MG63 (cell line): Measurements from ENCODE around the gene VAMP5. TPM values are rescaled to one million over a fixed set of nuclear protein-coding genes. Genes with fewer than 3 reads are reported as not detected.

ENCODE experiments used
- DNase-seq: peaks from one replicate; pipeline ENCODE4 v3.0.0-alpha.2; 2020
- H3K27me3 ChIP-seq: fragments of 250-450 bp; sonication (Bioruptor Pico); 2 replicates; pipeline ENCODE4 v1.5.1; 2020; ENCODE audit warnings: mild to moderate bottlenecking, moderate library complexity
- H3K36me3 ChIP-seq: fragments of 250-450 bp; sonication (Bioruptor Pico); 2 replicates; pipeline ENCODE4 v1.5.1; 2020; ENCODE audit warnings: mild to moderate bottlenecking, moderate library complexity
- H3K4me3 ChIP-seq: fragments of 250-450 bp; sonication (Bioruptor Pico); 2 replicates; pipeline ENCODE4 v1.5.1; 2020; ENCODE audit warnings: mild to moderate bottlenecking, moderate library complexity
- H3K9me3 ChIP-seq: fragments of 250-450 bp; sonication (Bioruptor Pico); 2 replicates; pipeline ENCODE4 v1.5.1; 2020; ENCODE audit warnings: mild to moderate bottlenecking, moderate library complexity
- total RNA-seq: library from RNA; depleted of rRNA; stranded (reverse); fragments of >200 nt; shearing (Covaris generic); gene quantifications from 2 replicates; pipeline ENCODE4 v1.2.3, GENCODE V29; 2014; ENCODE audit warnings: low replicate concordance

The VAMP5 gene
- total RNA-seq, 1 experiment from 2014 or later: 76.7 TPM

DNA sequence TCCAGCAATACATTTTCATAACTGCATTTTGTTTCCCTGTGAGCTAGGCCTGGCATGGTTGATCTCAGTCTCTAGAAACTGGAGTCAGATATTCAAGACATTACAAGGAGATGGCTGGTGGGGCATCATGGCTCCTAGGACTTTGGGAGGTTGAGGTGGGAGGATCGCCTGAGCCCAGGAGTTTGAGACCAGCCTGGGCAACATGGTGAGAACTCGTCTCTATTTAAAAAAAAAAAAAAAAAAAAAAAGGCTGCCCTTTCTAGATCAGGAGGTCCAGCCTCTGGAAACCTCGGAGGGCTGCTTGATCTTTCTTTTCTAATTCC is 7.2 kb upstream of the VAMP5 start:
- no peak for DNase-seq
- no peaks in the 10 kb centered on the region for H3K9me3 ChIP-seq
- H3K27me3 ChIP-seq: no peaks in the 10 kb centered on the region
- H3K4me3 ChIP-seq: no peak overlapping the region
- no peaks in the 10 kb centered on the region for H3K36me3 ChIP-seq

DNA sequence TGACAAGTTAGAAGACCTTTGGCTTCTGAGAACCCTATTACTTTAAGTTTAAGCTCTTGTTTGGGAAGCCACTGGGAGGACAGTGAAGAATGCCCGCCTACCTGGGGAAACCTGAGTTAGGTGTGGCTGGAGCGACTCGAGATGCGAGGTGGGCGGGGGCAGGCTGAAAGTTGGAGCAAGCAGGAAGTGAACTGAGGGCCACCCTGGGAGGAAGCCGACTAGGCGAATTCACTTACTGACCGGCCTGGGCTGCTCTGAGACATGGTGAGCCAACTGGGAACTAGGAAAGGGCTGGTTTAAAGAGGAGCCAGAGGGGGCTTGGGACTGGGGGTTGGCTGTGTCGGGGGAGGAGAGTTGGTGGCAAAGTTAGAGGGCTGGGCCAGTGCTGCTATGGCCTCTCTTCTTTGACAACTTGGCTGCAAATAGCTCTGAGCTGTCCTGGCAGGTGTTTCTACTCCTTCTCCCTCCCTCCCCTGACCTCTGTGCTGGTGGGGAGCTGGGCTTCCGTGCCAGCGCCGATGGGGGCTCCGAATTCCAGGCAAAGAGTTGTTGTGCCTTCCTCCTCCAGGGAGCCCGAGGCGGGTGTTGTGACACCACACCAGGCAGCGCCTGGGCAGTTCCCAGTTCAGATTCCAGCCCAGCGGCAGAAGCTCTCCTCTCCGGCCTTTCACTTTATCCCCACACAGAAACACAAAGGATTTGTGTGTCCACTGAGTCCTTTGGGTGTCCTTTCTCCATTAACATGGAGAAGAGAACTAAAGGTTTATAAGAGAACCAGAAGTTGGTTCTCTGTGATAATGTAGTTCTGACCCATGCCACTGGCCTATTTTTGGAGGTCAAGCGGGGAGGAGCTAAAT is 6.6 kb upstream of the VAMP5 start, which contains the start of gene VAMP8:
VAMP8 (plus strand) TSS at position 201 of the 857 bp plus-strand sequence; CDS start at position 262, 61 bp downstream.
- no peak for DNase-seq
- Histone ChIP-seq H3K27me3 (no peaks in the 10 kb centered on the region), H3K36me3 (no peaks in the 10 kb centered on the region), H3K4me3 (no peak within 1 kb of the TSS), H3K9me3 (no peaks in the 10 kb centered on the region)

DNA sequence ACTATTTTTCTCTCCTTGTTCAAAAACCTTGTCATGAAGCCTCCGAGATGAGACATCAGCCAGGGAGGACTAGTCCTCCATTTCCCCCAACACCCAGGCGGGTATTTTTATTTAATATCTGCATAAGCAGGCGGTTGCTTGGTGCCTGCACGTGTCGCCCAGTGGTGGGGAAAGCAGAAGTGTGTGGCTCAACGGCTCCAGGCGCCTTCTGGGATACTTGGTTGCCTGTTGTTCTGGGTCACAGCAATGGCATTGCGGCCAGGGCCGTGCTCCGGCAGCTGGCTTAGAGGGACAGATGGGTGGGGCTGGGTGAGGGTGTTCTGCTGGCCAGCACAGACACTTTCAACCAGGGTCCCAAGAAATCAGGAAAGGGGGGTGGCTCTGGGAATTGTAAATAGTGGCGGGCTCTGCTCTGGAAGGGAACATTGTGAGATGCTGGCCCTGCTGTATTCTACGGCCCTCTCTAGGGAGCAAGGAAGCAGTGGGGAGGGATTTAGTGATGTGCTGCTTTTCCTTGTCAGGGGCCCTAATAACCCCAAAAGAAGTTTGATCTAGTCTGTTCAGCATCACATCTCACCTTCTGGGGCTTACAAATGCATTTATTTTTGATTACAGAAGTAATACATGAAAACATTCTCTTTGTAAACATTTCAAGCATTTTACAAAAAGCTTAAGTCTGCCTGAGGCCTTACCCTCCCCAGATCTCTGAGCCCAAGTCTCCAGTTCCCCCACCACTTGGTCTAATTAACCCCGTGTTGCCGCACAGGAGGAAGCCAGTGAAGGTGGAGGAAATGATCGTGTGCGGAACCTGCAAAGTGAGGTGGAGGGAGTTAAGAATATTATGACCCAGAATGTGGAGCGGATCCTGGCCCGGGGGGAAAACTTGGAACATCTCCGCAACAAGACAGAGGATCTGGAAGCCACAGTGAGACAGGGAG is 5.7 kb upstream of the VAMP5 start:
- Histone ChIP-seq H3K4me3 (no peak overlapping the region), H3K36me3 (no peaks in the 10 kb centered on the region), H3K9me3 (no peaks in the 10 kb centered on the region), H3K27me3 (no peaks in the 10 kb centered on the region)
- DNase-seq: no peak

DNA sequence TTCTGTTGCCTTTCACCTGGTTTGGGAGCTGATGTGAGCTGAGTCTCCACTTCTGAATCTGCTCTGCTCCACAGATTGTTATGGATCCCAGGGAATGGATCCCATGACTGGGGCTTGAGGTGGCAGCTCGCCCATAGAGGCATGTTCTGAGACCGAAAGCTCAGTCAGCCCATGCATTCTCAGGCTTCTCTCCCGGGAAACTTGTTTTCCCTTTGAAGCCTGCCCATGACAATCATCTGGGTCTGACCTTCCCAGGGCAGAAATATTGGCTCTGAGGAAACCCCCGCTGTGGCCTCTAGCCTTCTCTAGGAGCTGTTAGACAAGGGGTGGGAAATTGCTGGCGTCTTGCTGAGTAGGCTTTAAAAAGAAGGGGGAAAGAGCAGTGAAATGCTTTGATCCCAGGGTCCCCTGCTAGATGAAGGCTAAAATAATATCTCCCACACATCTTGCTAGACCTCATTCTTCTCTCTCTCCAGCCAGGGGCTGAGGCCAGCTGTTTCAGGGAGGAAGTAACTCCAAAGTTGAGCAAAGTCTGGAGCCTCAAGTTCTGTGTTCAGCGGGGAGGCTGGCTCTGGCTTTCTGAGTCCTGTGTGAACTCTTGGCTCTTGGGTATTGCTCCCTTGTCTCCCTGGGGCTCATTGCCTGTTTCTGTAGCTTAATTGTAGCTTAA is 4.8 kb upstream of the VAMP5 start:
- Histone ChIP-seq H3K9me3 (no peaks in the 10 kb centered on the region), H3K36me3 (no peaks in the 10 kb centered on the region), H3K27me3 (no peaks in the 10 kb centered on the region), H3K4me3 (no peak overlapping the region)
- no peak for DNase-seq

DNA sequence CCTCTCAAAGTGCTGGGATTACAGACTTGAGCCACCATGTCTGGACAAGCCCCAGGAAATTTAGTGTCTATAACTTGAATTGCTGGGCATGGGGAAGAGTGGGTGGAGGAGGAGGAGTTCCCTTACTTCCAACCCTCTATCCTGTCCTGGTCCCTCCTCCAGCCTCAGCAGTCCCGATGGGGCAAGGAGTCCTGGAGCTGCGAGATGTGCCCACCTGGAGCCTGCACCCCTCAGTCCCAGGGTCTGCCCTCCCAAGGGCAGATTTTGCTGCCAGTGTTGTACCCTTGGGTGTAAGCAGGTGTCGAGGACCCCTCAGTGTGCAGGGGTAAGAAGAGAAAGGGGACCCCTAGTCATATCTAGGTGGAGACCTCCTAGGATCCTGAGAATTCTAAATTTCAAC is 4.0 kb upstream of the VAMP5 start:
- no peak for DNase-seq
- Histone ChIP-seq H3K9me3 (no peaks in the 10 kb centered on the region), H3K4me3 (no peak overlapping the region), H3K27me3 (no peaks in the 10 kb centered on the region), H3K36me3 (no peaks in the 10 kb centered on the region)

DNA sequence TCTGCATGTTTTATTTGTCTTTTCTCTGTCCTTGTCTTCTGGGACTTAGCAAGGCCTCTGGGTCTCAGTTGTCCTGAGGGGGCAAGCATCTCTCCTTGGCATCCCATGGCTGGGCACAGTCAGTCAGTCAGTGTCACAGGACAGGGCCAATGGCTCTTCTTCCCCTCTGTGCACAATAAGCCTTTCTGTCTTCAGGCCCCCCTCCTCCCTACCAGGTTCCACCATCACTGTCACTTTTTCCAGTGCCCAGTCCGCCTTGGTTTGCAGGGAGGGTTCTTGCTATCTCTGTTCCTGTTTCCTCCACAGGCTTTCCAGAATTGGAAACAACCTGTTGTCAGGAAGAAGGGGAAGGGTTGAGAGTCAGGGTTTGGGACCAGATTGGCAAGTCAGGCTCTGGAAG is 1.7 kb upstream of the VAMP5 start:
- H3K9me3 ChIP-seq: no peaks in the 10 kb centered on the region
- H3K36me3 ChIP-seq: no peaks in the 10 kb centered on the region
- no peaks in the 10 kb centered on the region for H3K27me3 ChIP-seq
- DNase-seq: no peak
- no peak overlapping the region for H3K4me3 ChIP-seq

DNA sequence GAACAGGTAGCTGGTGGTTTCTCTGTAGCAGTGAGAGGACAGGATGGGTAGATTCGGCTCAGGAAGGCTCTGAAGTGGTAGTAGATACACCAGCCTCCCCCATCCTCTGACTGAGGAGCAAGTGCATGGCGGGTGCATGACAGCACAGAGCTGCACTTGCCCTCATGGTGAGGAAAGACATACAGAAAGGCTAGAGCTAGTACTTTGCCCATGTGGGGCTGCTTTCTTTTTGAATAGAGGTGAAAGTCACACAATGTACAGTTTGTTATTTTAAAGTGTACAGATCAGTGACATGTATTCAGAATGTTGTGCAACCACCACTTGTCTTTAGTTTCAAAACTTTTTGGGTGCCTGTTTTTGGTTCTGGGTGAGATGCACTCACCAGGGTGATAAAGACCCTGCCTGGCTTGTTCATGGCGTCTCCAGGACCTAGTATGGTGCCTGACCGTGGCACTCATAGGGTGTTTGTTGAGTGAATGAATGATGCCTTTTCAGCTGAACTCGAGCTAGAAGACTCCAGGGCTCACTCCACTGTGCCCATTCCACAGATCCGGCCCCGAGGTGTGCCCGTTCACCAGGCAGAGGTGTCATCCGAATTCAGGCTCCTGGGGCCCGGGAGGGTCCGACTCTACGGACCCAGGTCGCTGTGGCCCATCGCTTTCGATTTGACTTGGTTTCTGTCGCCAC is 421 bp upstream of the VAMP5 start:
- Histone ChIP-seq H3K4me3 (peak overlapping the region; percentile 52), H3K27me3 (no peaks in the 10 kb centered on the region), H3K36me3 (no peaks in the 10 kb centered on the region), H3K9me3 (no peaks in the 10 kb centered on the region)
- no peak for DNase-seq

DNA sequence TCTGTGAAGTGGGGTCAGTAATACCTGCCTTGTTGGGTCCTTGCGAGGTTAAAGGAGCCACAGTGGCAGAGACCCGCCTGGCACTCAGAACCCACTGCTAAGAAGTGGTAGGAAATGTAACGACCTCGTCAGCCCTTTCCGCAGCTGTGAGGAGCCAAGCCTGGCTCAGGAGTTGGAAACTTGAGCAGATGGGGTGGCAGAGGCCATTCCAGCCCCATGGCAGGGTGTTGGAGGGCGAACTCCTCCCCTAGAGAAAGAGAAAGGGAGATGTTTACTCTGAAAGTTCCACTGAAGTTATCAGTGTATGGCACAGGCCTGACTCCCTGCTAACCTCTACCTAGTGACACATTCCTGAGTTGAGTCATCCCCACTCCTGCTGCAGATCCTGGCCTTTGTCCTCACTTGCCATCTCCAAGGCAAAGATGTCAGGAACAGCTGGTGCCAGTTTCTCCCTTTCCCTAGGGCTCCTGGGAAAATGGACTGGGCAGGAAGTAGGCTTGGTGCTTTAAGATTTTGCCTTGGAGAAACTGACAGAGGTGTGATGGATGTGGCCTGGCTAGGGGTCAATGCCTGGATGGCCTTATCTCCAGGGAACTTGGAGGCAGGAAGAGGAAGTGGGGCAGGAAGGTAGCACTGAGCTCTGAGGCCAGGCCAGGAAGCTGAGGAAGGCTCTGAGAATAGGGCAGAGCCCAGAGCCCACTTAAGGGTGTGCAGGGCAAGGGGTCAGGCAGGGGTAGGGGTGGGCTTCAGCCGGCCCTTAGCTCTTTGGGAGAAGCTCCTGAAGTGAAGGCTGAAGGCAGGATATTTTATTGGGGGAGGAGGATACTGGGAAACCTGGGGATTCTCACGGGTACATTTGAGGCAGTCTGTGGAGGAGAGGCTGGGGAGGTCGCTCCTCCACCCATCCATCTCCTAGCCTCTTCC is 888 bp downstream of the VAMP5 start:
- no peaks in the 10 kb centered on the region for H3K9me3 ChIP-seq
- peak overlapping the region; percentile 52 for H3K4me3 ChIP-seq
- no peaks in the 10 kb centered on the region for H3K36me3 ChIP-seq
- DNase-seq: peak; percentile 76
- no peaks in the 10 kb centered on the region for H3K27me3 ChIP-seq

DNA sequence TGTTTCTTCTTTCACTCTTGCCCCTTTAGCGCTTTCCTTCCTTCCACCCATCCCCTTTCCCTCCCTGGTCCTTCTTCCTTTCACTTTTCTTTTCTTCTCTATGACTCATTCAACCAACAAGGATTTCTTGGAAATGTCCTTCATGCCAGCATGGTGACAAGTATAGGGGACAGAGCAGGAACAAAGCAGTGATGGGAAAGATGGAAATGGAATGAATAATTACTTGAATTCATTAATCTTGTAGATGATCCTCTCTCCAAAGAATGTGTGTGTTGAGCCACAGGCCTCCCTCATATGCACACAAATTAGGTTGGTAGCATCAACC is 1.5 kb downstream of the VAMP5 start:
- no peaks in the 10 kb centered on the region for H3K36me3 ChIP-seq
- DNase-seq: no peak
- no peak overlapping the region for H3K4me3 ChIP-seq
- no peaks in the 10 kb centered on the region for H3K9me3 ChIP-seq
- H3K27me3 ChIP-seq: no peaks in the 10 kb centered on the region

DNA sequence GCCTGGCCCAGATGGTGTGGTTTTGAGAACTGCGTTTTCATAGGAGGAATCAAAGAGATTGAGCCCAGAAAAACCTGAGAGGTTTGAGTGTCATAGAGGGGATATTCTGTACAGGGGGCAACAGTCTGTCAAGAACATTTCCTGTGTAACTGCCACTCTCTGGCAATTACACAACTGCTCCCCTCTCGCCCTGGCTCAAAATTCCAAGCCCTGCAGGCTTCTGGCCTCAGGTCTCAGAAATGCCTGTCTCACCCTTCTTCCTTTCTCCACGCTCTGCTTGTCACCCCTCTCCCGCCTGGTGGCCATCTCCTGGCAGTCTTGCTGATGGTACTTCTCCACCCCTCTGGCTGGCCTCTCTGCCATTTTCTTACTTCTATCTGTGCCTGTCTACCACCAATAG is 4.0 kb downstream of the VAMP5 start:
- H3K27me3 ChIP-seq: no peaks in the 10 kb centered on the region
- no peak overlapping the region for H3K4me3 ChIP-seq
- DNase-seq: no peak
- H3K9me3 ChIP-seq: no peaks in the 10 kb centered on the region
- H3K36me3 ChIP-seq: no peaks in the 10 kb centered on the region

DNA sequence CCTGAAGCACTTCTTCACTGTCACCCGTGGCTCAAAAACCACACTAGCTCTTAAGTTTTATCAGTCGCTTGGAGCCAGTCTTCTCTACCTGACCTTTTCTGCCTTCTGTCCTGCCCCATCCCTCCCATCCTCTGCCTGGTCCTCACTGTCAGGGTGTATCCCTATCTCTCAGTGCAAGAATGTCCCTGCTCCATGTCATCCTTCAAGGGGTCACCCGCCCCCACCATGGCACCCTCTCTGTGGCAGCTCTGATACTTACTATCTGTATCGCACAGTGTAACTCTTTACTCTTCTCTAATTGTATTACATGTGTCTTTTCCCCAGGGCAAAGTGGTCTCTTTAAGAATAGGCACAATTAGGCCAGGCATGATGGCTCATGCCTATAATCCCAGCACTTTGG is 4.4 kb downstream of the VAMP5 start:
- H3K27me3 ChIP-seq: no peaks in the 10 kb centered on the region
- H3K4me3 ChIP-seq: no peak overlapping the region
- no peaks in the 10 kb centered on the region for H3K36me3 ChIP-seq
- no peaks in the 10 kb centered on the region for H3K9me3 ChIP-seq
- no peak for DNase-seq

DNA sequence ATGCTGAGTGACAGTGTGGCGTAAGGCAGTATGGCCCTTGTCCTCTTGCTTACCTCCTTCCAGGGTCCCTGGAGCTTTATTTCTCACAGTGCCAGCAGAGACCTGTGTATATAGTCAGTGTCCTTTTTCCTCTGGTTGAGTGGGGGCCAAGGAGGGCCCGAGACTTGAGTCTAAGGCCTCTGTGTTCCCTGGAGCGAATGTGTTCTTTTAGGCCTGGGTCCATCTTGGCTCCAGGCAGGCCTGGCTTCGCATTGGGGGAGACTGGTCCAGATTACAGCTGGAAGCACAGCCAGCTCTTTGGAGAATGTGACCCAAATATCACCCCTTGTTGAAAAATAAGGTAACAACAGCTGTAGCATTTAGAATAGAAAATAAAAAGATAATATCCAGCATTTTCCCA is 5.0 kb downstream of the VAMP5 start:
- DNase-seq: no peak
- H3K4me3 ChIP-seq: no peak overlapping the region
- H3K27me3 ChIP-seq: no peaks in the 10 kb centered on the region
- H3K36me3 ChIP-seq: no peaks in the 10 kb centered on the region
- H3K9me3 ChIP-seq: no peaks in the 10 kb centered on the region

DNA sequence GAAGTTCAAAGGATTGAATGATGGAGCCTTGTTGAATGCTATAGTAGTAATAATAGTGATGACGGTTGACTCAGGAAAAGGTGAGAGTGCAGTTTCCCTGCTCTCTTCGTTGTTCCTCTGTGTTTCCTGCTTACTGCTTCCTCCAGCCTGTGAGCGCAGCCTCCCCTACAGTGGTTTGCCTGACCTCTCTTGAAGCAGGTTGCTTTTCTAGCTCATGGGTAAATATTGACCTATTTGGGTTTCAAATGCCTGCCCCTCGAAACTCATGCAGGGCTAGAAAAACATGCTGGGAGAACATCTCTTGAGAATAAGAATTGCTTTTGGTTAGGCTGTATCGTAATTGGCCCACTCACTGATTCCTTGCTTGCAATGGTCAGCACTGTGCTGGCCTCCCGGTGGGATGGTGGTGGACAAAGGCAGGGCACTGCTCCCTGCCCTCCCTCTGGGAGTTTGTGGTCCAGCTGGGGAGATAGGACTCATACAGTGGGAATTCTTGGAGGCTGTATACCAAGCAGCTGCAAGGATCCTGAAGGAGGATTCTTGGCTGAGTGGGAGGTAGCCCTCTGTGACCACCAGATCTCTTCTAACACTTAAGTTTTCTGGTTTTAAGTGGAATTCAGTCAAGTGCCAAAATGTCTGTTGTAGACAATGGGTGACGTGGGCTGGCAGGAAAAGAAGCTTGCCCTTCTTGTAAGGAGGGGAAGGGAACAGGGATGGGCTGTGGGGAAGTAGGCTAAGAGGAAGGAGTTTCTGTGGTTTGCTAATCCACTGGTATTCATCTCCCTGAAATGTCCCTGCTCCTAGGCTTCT is 6.0 kb downstream of the VAMP5 start:
- Histone ChIP-seq H3K9me3 (no peaks in the 10 kb centered on the region), H3K4me3 (no peak overlapping the region), H3K27me3 (no peaks in the 10 kb centered on the region), H3K36me3 (no peaks in the 10 kb centered on the region)
- DNase-seq: peak; percentile 52

DNA sequence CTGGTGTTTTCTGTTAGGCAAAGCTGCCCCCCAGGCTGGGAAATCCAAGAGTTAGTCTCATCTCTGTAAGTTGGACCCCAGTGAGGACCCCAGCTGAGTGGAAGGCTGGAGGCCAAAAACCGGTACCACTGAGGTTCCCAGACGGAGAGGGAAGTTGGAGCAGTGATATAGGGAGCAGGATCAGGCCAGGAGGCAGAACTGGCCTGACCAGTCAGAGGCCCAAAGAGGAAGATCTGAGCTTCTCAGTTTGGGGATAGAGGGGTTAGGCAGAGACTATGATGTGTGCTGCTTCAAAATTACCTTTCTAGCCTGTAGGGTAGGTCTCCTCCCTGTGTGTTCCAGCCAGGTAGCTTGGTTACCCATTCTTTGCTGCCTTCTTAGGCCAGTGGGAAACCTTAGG is 6.7 kb downstream of the VAMP5 start:
- no peaks in the 10 kb centered on the region for H3K27me3 ChIP-seq
- H3K9me3 ChIP-seq: no peaks in the 10 kb centered on the region
- no peaks in the 10 kb centered on the region for H3K36me3 ChIP-seq
- DNase-seq: no peak
- H3K4me3 ChIP-seq: no peak overlapping the region

DNA sequence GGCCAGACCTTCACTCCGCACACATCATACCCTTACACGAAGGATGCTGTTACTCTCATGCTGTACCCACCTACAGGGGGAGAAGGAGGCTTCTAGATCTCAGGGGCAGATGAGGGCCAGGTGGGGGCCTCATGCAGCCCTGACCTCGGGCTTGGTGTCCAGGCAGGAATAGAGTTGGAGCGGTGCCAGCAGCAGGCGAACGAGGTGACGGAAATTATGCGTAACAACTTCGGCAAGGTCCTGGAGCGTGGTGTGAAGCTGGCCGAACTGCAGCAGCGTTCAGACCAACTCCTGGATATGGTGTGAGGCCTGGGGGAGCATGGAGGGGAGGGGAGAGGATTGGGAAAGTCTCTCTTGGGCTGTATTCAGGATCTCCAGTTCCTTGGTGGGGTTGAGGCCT is 7.3 kb downstream of the VAMP5 start:
- Histone ChIP-seq H3K36me3 (peaks cover 4% of the 10 kb centered on the region), H3K4me3 (no peak overlapping the region), H3K27me3 (no peaks in the 10 kb centered on the region), H3K9me3 (no peaks in the 10 kb centered on the region)
- no peak for DNase-seq
